Large intestine (tissue), 3 donors: ENCODE measurements around the gene BRMS1. TPM values are rescaled to one million over a fixed set of nuclear protein-coding genes. Genes with fewer than 3 reads are reported as not detected.
"Not testable (repeated sequence)": the region's sequence is repeated elsewhere in the genome, so short reads cannot be mapped to it uniquely, and the experiment has no call there.

ENCODE experiments used
- DNase-seq, 2 donors: peaks; one replicate each; pipeline versions ENCODE4 v3.0.0 to v3.0.0-alpha.2; 2013
- H3K27ac ChIP-seq: one replicate; pipeline ENCODE4 v1.5.1; 2013; ENCODE audit warnings: low read length
- H3K27me3 ChIP-seq: 2 replicates; pipeline ENCODE4 v1.6.1; 2013; ENCODE audit warnings: low read length; ENCODE audit not compliant: control insufficient read depth, insufficient read depth
- H3K36me3 ChIP-seq: 2 replicates; pipeline ENCODE4 v1.6.1; 2013; ENCODE audit warnings: low read length; ENCODE audit not compliant: control insufficient read depth, insufficient read depth
- H3K4me1 ChIP-seq: one replicate; pipeline ENCODE4 v1.6.1; 2013; ENCODE audit warnings: low read length; ENCODE audit not compliant: control insufficient read depth, insufficient read depth
- H3K4me3 ChIP-seq: one replicate; pipeline ENCODE4 v1.5.1; 2013; ENCODE audit warnings: low read length
- H3K9me3 ChIP-seq: one replicate; pipeline ENCODE4 v1.6.1; 2013; ENCODE audit warnings: mild to moderate bottlenecking, low read depth, low read length, moderate library complexity; ENCODE audit not compliant: control insufficient read depth
- WGBS: methylation state at CpG from one replicate; pipeline ENCODE4 v1.1.5; 2013; ENCODE audit warnings: low lambda C conversion rate; ENCODE audit not compliant: insufficient coverage; 5-methylcytosine and 5-hydroxymethylcytosine counted together
- polyA plus RNA-seq: library from polyadenylated mRNA; unstranded; fragments of 120-200 nt; gene quantifications from one replicate; pipeline ENCODE4 v1.2.1, GENCODE V29; 2013

The BRMS1 gene
- polyA plus RNA-seq, 1 donor = 32.4 TPM

DNA sequence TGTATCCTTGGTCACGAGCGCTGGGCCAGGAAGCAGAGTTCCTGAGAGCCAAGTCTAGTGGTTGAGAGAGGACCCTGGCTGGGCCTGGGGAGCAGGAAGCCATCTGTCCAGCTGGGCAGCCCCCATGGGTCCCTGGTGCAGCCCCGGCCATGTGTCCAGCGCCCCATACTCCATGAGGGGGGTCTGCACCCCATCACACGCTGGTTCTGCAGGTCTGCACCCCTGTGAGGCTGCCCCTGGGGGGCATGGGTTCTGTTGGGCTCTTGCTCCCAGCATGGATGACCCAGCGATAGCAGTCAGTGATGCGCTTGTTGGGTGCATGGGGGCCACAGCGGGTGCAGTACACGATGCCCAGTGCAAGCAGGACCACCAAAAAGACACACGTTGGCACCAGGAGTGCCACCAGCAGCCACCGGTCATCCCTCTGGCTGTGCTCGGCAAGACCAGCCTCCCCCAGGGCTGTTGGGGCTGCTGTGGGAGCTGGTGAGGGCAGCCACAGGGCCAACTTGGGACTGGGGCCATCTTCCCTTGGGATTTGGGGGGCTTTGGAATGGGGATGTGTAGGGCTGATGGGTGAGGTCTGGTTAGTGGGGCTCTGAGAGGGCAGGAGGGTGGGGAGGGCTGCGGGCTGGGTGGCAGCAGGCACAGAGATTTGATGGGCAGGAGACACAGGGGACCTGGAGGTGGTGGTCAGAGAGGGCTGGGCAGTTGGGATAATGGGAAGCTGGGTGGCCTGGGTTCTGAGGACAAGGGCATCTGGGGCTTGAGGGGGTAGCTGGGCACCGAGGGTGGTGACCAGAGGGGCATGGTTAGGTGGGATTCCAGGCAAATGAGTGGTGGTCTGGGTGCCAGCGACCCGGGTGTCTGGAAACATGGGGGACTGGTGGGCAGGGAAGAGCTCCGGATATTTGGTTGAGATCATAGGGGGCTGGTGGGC lies 30.1 kb downstream of the BRMS1 start:
- no CpG with 5 or more reads among the region's 17 CpGs for WGBS
- H3K36me3 ChIP-seq = no peaks in the 10 kb centered on the region
- no peaks in the 10 kb centered on the region for H3K27me3 ChIP-seq
- peaks cover 34% of the 10 kb centered on the region for H3K4me1 ChIP-seq
- no peak for DNase-seq
- peak overlapping the region; percentile 99 for H3K27ac ChIP-seq
- H3K4me3 ChIP-seq = peak overlapping the region; percentile 59
- peaks cover 5% of the 10 kb centered on the region for H3K9me3 ChIP-seq

DNA sequence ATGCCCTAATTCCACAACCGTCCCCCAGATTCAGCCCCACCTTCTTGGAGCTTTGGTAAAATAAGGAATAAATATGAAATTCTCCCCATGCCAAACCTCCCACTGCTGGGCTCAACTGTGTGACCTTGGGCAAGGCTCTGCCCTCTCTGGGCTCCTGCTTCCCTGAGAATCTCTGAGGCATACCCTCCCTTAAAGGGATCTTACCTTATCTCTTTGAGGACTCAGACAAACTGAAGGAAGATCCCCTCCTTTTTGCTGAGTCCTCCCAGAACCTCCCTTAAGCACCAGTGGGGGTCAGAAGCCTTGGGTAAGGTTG lies 30.8 kb downstream of the BRMS1 start:
- no peak for DNase-seq
- Histone ChIP-seq H3K9me3 (no peaks in the 10 kb centered on the region), H3K27ac (peak overlapping the region; percentile 99), H3K36me3 (no peaks in the 10 kb centered on the region), H3K4me3 (peak overlapping the region; percentile 59), H3K27me3 (no peaks in the 10 kb centered on the region), H3K4me1 (peaks cover 34% of the 10 kb centered on the region)
- WGBS = no CpG with 5 or more reads among the region's 1 CpG

DNA sequence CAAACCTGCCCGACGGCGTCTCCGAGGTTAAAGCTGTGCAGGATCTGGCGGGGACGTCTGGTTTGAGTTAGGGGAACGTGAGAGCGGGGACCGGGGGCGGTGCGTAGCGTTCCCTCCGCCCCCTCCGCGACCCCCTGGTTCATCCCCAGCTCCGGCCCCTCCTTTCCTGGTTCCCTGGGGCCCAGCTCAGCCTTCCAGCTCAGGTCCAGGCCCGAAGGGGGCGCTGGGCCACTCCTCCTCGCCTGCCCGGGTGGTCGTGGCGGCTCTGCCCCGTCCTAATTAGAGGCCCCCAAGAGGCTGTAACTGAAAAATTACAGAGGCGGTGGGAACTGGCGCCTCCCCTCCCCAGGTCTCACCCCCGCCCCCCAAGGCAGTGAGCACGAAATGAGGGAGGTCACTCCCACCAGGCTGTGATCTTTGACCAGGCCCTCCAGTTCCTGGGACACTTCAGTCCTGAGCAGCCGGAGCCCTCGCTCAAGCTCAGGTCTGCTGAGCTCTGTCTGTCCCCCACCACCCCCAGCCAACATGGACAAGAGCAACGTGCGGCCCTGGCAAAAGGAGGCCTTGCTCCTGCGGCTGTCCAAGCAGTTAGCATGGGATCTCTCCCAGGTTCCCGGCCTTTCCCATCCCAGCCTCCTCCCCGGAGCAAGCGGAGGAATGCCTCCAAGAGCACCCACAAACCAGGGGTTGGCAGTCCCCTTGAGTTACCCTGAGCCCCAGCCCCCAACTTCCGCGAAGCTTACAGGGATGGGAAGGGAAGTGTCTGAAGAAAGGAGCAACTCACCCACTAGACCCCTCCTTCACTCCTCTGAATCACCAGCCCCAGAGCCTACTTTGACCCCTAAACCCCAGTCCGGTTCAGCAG lies 31.4 kb downstream of the BRMS1 start:
- Histone ChIP-seq H3K27ac (peak overlapping the region; percentile 99), H3K4me3 (peak overlapping the region; percentile 59), H3K36me3 (no peaks in the 10 kb centered on the region), H3K4me1 (peaks cover 28% of the 10 kb centered on the region), H3K27me3 (no peaks in the 10 kb centered on the region), H3K9me3 (no peaks in the 10 kb centered on the region)
- no CpG with 5 or more reads among the region's 38 CpGs for WGBS
- peak in 1 of 2 donors; percentile 60 for DNase-seq

DNA sequence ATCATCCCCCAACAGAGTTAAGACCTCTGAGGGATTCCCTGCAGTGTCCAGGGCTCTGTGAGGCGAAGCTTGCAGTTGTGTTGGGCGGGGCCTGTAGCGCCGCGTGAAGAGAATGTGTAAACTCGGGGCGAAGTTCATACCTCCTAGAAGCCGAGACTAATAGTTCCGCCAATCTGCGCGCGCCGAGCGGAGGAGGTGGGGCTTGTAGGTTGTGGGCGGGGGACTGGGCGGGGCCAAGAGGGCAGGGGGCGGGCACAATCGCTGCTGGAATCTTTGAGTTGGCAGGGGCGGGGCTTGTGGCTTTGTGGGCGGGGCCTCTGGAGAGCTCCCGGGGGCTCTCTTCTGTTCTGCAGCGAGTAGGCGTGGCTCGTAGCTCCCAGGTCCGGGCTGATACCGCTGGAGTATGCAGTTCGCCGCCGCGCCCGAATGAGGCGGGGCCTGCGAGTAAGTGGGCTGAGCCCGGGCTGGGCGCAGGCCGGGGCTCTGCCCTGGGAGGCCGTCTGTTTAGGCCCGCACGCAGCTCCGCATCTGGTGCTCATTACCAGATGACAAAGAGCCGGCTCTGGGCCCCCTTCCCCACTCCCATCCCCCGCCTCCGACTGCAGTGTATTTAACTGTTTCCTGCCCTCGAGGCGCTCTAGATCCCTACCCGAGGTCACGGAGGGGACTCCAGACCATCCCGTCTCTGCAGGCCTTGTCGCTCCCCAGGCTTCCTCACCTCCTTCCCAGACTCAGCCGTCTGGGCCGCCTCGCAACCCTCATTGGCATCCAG lies 32.2 kb downstream of the BRMS1 start:
- no CpG with 5 or more reads among the region's 52 CpGs for WGBS
- Histone ChIP-seq H3K9me3 (no peaks in the 10 kb centered on the region), H3K27me3 (no peaks in the 10 kb centered on the region), H3K4me3 (peak overlapping the region; percentile 59), H3K4me1 (peaks cover 20% of the 10 kb centered on the region), H3K36me3 (no peaks in the 10 kb centered on the region), H3K27ac (peak overlapping the region; percentile 99)
- DNase-seq = peak; percentile 99

DNA sequence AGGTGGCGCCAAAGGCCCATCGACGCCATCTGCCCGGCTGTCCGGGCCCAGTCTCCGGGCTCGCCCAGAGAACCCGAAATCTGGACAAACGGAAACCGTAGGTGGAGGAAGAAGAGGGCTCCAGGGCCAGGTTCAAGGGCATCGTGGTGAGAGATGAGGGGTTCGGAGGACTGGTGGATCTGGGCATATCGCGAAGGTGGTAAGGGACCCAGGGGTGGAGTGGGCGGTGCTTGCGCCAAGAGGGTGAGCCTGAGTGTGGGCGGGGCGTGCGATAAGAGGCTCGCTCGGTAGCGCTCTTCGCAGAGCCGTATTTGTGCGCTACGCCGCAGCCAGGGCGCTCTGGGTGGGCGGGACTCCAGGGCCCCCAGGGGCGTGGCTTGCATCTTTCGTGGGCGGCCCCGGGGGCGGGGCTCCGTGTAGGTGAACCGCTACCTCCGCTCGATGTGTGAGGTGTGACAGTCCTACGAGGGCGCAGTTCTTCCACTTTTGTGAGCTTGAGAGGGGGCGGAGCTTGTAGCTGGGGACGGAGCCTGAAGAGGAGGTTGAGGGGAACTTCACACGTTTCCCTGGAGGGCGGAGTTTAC lies 32.8 kb downstream of the BRMS1 start:
- peak overlapping the region; percentile 58 for H3K4me3 ChIP-seq

DNA sequence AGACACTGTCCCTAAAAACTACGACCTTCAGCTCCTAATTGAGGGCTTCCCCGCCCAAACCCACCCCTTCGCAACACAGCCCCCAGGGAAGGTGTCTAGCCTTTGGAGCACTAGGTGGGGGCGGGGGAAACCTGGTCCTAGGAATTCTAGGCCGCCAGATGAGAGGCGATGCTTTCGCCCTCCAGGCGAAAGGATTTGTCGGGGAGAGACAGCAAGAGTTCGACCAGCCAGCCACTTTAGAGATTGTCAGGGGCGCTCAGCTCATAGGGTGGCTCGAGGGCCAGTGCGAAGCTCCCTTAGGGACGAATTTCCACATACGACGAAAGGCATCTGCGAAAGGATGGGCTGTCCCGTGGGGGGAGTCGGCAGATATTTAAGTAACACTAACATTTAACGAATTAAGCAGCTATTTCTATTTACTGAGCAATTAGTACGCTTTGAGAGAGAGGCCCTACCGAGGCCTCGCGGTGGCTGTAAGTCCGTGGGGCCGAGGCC lies 33.4 kb downstream of the BRMS1 start:
- peak overlapping the region; percentile 58 for H3K4me3 ChIP-seq
- H3K4me1 ChIP-seq = peaks cover 13% of the 10 kb centered on the region
- WGBS = no CpG with 5 or more reads among the region's 26 CpGs
- H3K27me3 ChIP-seq = no peaks in the 10 kb centered on the region
- no peaks in the 10 kb centered on the region for H3K9me3 ChIP-seq
- no peaks in the 10 kb centered on the region for H3K36me3 ChIP-seq
- peak overlapping the region; percentile 98 for H3K27ac ChIP-seq
- DNase-seq = no peak

More for the DNA sequence above, 32.8 kb downstream of the BRMS1 start:
- Histone ChIP-seq H3K9me3 (no peaks in the 10 kb centered on the region), H3K4me1 (peaks cover 13% of the 10 kb centered on the region), H3K27ac (peak overlapping the region; percentile 98), H3K27me3 (no peaks in the 10 kb centered on the region), H3K36me3 (no peaks in the 10 kb centered on the region)
- no CpG with 5 or more reads among the region's 44 CpGs for WGBS
- DNase-seq = peak; percentile 93 to 97

DNA sequence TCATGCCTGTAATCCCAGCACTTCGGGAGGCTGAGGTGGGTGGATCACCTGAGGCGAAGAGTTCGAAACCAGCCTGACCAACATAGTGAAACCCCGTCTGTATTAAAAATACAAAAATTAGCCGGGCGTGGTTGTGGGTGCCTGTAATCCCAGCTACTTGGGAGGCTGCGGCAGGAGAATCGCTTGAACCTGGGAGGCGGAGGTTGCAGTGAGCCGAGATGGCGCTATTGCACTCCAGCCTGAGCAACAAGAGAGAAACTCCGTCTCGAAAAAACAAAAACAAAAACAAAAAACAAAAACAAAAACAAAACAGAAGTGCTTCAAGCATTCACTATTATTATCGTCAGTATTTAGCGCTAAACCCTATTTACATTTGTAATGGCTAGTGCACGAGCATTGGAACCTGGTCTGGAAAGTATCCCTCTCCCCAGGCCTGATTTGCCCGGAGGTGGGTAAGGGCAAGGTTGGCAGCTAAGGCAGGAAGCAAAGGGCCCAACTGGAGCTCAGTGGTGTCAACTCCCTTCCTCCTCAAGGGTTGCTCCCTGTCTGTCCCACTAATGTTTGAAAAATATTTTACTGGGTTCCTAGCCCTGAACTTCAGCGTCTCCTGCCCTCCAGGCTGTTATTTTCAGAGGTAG lies 34.0 kb downstream of the BRMS1 start:
- H3K27me3 ChIP-seq, H3K36me3 ChIP-seq, H3K27ac ChIP-seq, DNase-seq, H3K4me3 ChIP-seq, H3K9me3 ChIP-seq: not testable (repeated sequence)
- peaks cover 13% of the 10 kb centered on the region for H3K4me1 ChIP-seq
- WGBS = 90% methylated on average over 2 of the region's 18 CpGs

DNA sequence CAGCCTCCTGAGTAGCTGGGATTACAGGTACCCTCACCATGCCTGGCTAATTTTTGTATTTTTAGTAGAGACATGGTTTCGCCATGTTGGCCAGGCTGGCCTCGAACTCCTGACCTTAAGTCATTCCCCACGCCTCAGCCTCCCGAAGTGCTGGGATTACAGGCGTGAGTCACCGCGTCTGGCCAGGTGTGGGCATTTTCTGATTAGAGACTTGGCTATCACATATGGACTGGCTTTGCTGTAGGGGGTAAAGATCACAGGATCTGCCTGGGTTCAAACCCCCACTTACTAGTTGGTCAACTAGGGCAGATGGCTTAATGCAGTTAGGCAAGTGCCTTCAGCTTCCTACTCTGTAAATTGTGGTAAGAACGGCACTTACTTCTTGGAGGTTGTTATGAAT lies 34.6 kb downstream of the BRMS1 start:
- no peaks in the 10 kb centered on the region for H3K27me3 ChIP-seq
- no peak overlapping the region for H3K27ac ChIP-seq
- peaks cover 13% of the 10 kb centered on the region for H3K4me1 ChIP-seq
- no peak overlapping the region for H3K4me3 ChIP-seq
- no peaks in the 10 kb centered on the region for H3K9me3 ChIP-seq
- no peaks in the 10 kb centered on the region for H3K36me3 ChIP-seq
- no CpG with 5 or more reads among the region's 8 CpGs for WGBS
- DNase-seq = no peak

DNA sequence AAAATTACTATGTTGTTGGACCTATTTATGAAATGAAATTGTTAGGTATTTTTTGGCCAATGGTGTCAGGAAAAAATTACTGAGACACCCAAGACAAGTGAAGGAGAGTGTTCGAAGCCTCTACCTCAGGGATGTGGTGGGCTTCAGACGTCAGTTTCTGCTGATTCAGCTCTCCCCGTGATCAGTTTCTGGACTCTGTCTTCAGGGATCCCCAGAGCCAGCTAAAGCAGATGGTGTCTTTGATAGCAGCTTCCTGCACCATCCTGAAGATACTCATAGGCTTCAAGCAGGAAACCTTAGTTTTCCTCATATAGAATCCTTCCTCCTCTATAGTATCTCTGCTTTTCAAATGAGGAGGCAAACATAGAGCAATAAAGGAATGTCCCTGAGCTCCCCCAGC lies 35.4 kb downstream of the BRMS1 start:
- Histone ChIP-seq H3K27me3 (no peaks in the 10 kb centered on the region), H3K9me3 (no peaks in the 10 kb centered on the region), H3K27ac (no peak overlapping the region), H3K4me1 (peaks cover 13% of the 10 kb centered on the region), H3K36me3 (no peaks in the 10 kb centered on the region), H3K4me3 (no peak overlapping the region)
- DNase-seq = no peak
- no CpG with 5 or more reads among the region's 3 CpGs for whole genome bisulfite sequencing
